Vagina (tissue), 2 donors: ENCODE results near the gene LACTB. TPM values are rescaled to one million over a fixed set of nuclear protein-coding genes. Genes with fewer than 3 reads are reported as not detected.

Experiments
- DNase-seq, 2 donors: peaks; one replicate each; pipeline ENCODE4 v3.0.0-alpha.2; 2017; ENCODE audit errors: extremely low spot score in 2 of 2
- H3K27ac ChIP-seq: fragments of 200-600 bp; sonication (generic); one replicate; pipeline ENCODE4 v1.5.1; 2019
- H3K27me3 ChIP-seq: fragments of 200-600 bp; sonication (generic); one replicate; pipeline ENCODE4 v1.5.1; 2019
- H3K36me3 ChIP-seq, 2 donors: fragments of 200-600 bp; sonication (generic); one replicate each; pipeline ENCODE4 v1.5.1; 2017 to 2019
- H3K4me1 ChIP-seq: fragments of 200-600 bp; sonication (generic); one replicate; pipeline ENCODE4 v1.5.1; 2019
- H3K4me3 ChIP-seq, 2 donors: fragments of 200-600 bp; sonication (generic); 1 replicate in 1 of 2; 2 replicates in 1 of 2; pipeline ENCODE4 v1.5.1; 2016 to 2019
- H3K9me3 ChIP-seq: fragments of 200-600 bp; sonication (generic); one replicate; pipeline ENCODE4 v1.5.1; 2019
- POLR2A ChIP-seq, 2 donors: fragments of 450-650 bp; IDR thresholded peaks; one replicate each; pipeline ENCODE4 v1.6.1; 2017; ENCODE audit warnings: antibody characterized with exemption in 2 of 2, mild to moderate bottlenecking in 2 of 2, moderate library complexity in 2 of 2
- POLR2AphosphoS5 ChIP-seq, 2 donors: sonication (generic); formaldehyde crosslinking; IDR thresholded peaks; one replicate each; pipeline ENCODE4 v1.9.0; 2017; ENCODE audit warnings: antibody characterized with exemption in 2 of 2, mild to moderate bottlenecking in 2 of 2, low read depth in 1 of 2; ENCODE audit not compliant: insufficient read depth in 1 of 2
- intact Hi-C: fragments of 100-400 bp; cut with DNase I; formaldehyde crosslinking; loops from one replicate; pipeline ENCODE4 v1.15.1; 2023
- total RNA-seq: library from RNA; depleted of rRNA; stranded (reverse); fragments of >200 nt; gene quantifications from one replicate; pipeline ENCODE4 v1.2.3, GENCODE V29; 2016
- TF ChIP-seq, protein P1 (sequence below), 3 experiments: fragments of 450-650 bp in 2 of 3; fragments of 200-600 bp in 1 of 3; sonication (generic) in 1 of 3; IDR thresholded peaks; one replicate each; pipeline ENCODE4 v1.5.1; 2017 to 2019; ENCODE audit warnings: antibody characterized with exemption in 3 of 3, mild to moderate bottlenecking in 2 of 3, moderate library complexity in 2 of 3

LACTB gene
- total RNA-seq, 1 donor from 2014 or later: 23.3 TPM

DNA sequence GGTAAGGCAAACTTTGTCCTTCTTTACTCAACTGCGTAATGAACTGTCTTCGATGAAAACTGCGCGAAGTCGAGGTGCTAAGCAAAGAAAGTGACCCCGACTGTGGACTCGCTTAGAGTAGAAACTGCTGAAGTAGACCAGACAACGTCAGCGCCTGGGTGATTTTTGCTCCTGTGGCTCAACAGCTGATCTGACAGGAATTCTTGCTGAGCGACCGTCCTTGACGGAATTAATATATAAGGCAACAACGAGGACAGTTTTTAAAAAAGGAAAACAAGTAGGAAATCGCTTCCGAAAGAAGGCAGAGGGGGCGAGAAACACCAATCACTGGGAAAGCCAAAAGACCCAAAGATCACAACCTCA lies 35.1 kb downstream of the LACTB start:
- intact Hi-C loops: no loop called here
- Histone ChIP-seq H3K27ac (peak overlapping the region; percentile 97), H3K9me3 (no peaks in the 10 kb centered on the region), H3K4me3 (peak overlapping the region; percentile 84 to 92), H3K36me3 (peaks cover 0 to 3% of the 10 kb centered on the region in 2 donors), H3K4me1 (peaks cover 30% of the 10 kb centered on the region), H3K27me3 (no peaks in the 10 kb centered on the region)
- DNase-seq: no peak
- TF ChIP-seq POLR2AphosphoS5 (IDR thresholded peaks at IDR 0.05; ENCODE audit: insufficient read depth in 1 of 2, low read depth in 1 of 2) (no peak), POLR2A (IDR thresholded peaks at IDR 0.05) (no peak)
- TF ChIP-seq, protein P1, sequence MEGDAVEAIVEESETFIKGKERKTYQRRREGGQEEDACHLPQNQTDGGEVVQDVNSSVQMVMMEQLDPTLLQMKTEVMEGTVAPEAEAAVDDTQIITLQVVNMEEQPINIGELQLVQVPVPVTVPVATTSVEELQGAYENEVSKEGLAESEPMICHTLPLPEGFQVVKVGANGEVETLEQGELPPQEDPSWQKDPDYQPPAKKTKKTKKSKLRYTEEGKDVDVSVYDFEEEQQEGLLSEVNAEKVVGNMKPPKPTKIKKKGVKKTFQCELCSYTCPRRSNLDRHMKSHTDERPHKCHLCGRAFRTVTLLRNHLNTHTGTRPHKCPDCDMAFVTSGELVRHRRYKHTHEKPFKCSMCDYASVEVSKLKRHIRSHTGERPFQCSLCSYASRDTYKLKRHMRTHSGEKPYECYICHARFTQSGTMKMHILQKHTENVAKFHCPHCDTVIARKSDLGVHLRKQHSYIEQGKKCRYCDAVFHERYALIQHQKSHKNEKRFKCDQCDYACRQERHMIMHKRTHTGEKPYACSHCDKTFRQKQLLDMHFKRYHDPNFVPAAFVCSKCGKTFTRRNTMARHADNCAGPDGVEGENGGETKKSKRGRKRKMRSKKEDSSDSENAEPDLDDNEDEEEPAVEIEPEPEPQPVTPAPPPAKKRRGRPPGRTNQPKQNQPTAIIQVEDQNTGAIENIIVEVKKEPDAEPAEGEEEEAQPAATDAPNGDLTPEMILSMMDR (IDR thresholded peaks at IDR 0.05): no peak

DNA sequence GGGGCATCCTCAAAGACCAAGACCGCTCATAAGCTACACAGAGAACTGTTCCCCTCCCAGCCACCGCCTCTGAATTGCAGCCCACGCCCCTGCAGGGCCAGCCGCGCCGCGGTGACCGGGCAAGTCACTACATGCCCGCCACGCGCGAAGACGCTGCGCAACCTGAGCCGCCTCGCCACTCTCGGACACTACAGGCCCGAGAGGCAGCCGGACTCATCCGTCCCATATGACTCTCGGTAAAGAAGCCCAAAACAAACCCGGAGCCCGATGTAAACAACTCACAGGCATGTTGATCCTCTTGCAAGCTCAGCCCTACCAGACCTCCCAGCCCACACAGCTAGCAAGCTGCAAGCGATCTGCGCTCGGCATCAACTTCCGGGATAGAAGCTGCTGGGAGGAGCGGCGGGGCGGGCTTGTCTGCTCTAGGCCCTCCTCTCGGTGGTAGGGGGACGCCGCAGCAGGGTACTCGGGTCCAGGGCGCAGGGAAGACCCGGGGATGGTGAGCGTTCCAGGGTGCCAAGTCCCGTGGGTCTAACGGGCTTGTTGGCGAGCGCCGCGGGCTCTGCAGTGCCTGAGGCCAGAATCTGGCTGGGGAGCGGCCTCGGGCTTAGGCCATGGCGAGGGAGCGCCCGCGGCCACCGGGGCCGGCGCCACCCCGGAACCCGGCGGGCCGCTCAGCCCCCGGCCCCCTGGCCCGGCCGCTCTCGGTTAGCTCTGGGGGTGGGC lies 35.6 kb downstream of the LACTB start, which contains the start of gene RPS27L:
TSS of gene RPS27L (minus strand) at position 360 of the 726 bp plus-strand sequence. CDS start at position 288, 72 bp downstream.
- peaks cover 30% of the 10 kb centered on the region for H3K4me1 ChIP-seq
- intact Hi-C loops: no loop called here
- H3K4me3 ChIP-seq: peak within 1 kb of the TSS; percentile 84 to 92
- H3K9me3 ChIP-seq: no peaks in the 10 kb centered on the region
- H3K27me3 ChIP-seq: no peaks in the 10 kb centered on the region
- peak; percentile 97 to 98 for DNase-seq
- TF ChIP-seq, protein P1 (IDR thresholded peaks at IDR 0.05): no peak
- TF ChIP-seq POLR2AphosphoS5 (IDR thresholded peaks at IDR 0.05; ENCODE audit: insufficient read depth in 1 of 2, low read depth in 1 of 2) (peak; percentile 53 to 95), POLR2A (IDR thresholded peaks at IDR 0.05) (peak in 1 of 2 donors; percentile 88)
- peak within 1 kb of the TSS; percentile 97 for H3K27ac ChIP-seq
- H3K36me3 ChIP-seq: no peaks in the 10 kb centered on the region

DNA sequence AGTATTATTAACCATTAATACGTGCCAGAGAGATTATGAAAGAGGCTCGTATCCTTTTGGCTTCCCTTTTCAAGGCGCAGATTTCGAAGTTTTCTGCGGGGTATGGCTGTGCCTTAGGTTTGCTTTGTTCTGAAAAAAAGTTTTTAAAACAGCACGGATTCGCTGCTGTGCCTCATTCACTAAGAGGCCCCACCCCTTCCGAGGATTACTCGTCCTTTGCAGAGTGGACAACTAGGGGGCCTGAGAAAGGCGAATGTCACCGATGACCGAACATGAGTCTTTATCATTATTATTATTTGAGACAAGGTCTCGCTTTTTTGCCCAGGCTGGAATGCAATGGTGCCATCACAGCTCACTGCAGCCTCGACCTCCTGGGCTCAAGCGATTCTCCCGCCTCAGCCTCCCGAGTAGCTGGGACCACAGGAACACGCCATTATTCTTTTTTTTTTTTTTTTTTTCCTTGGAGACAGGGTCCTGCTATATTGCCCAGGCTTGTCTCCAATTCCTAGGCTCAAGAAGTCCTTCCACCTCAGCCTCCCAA lies 36.3 kb downstream of the LACTB start:
- Histone ChIP-seq H3K9me3 (no peaks in the 10 kb centered on the region), H3K36me3 (no peaks in the 10 kb centered on the region), H3K27me3 (no peaks in the 10 kb centered on the region), H3K27ac (peak overlapping the region; percentile 97), H3K4me1 (peaks cover 30% of the 10 kb centered on the region), H3K4me3 (peak overlapping the region; percentile 84 to 92)
- intact Hi-C loops: no loop called here
- no peak for DNase-seq
- TF ChIP-seq POLR2AphosphoS5 (IDR thresholded peaks at IDR 0.05; ENCODE audit: insufficient read depth in 1 of 2, low read depth in 1 of 2): no peak
- TF ChIP-seq, protein P1 (IDR thresholded peaks at IDR 0.05): no peak
- TF ChIP-seq POLR2A (IDR thresholded peaks at IDR 0.05): no peak

DNA sequence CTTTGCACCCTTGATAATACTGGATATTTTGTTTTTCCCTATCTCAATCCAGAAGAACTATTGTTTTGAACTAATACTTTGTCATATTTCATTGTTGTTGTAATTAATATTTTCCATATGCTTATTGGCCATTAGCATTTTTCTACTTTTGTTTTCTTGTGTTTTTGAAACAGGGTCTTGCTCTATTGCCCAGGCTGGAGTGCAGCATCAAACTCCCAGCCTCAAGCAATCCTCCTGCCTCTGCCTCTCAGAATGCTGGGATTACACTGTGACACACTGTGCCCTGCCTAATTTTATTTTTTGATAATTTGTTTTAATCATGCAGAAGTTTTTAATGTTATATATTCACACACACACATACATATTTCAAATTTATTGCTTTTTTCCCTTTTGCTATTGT lies 39.0 kb downstream of the LACTB start:
- peaks cover 19% of the 10 kb centered on the region for H3K4me1 ChIP-seq
- intact Hi-C loops: no loop called here
- DNase-seq: no peak
- H3K4me3 ChIP-seq: no peak overlapping the region
- no peaks in the 10 kb centered on the region for H3K9me3 ChIP-seq
- no peak for TF ChIP-seq POLR2AphosphoS5 (IDR thresholded peaks at IDR 0.05; ENCODE audit: insufficient read depth in 1 of 2, low read depth in 1 of 2)
- TF ChIP-seq POLR2A (IDR thresholded peaks at IDR 0.05): no peak
- TF ChIP-seq, protein P1 (IDR thresholded peaks at IDR 0.05): no peak
- H3K36me3 ChIP-seq: no peaks in the 10 kb centered on the region
- no peaks in the 10 kb centered on the region for H3K27me3 ChIP-seq
- no peak overlapping the region for H3K27ac ChIP-seq

DNA sequence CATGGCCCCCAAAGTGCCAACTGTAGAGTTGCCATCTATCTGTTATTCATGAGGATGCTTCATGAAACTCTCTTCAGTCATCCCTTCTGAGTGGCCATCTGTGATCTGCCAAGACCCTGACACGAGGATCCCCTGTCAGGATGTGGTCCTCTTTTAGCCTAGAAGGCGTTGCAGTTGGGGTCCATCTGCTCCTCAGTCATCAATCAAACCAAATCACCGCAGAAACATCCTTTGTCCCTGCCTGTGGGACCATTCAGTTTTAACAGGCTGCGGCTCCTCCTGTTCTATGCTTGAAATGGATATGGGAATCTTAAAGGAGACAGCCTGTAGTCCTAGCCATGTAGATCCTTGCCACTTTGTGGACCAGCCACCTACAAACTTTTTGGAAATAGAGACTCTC lies 41.6 kb downstream of the LACTB start:
- intact Hi-C loops: no loop called here
- peaks cover 8% of the 10 kb centered on the region for H3K4me1 ChIP-seq

More for the DNA sequence above, 41.6 kb downstream of the LACTB start:
- Histone ChIP-seq H3K36me3 (no peaks in the 10 kb centered on the region), H3K27me3 (no peaks in the 10 kb centered on the region), H3K4me3 (no peak overlapping the region), H3K9me3 (no peaks in the 10 kb centered on the region), H3K27ac (no peak overlapping the region)
- DNase-seq: no peak
- TF ChIP-seq POLR2AphosphoS5 (IDR thresholded peaks at IDR 0.05; ENCODE audit: insufficient read depth in 1 of 2, low read depth in 1 of 2) (no peak), POLR2A (IDR thresholded peaks at IDR 0.05) (no peak)
- TF ChIP-seq, protein P1 (IDR thresholded peaks at IDR 0.05): no peak
